HG03066 (cell line): Measurements from ENCODE around the gene CACNA2D2.

ENCODE experiments used
- ATAC-seq: cut with Tn5 transposase; IDR thresholded peaks from one replicate; pipeline ENCODE4 v1.9.1; 2021; ENCODE audit warnings: low read depth; ENCODE audit not compliant: unreplicated experiment

The CACNA2D2 gene

GRCh38 chr3:50336452-50337174 lies 166.8 kb downstream of the CACNA2D2 start:
- ATAC-seq = peak; percentile 23

- ATAC-seq = no peak
These were observed 168.9 kb downstream of the CACNA2D2 start for GRCh38 chr3:50334339-50335075.

- ATAC-seq = no peak
These were observed 169.6 kb downstream of the CACNA2D2 start for GRCh38 chr3:50333744-50334328.

- ATAC-seq = no peak
These were observed 172.0 kb downstream of the CACNA2D2 start for GRCh38 chr3:50331364-50331907.

- ATAC-seq = no peak
These were observed 173.1 kb downstream of the CACNA2D2 start for GRCh38 chr3:50330330-50330729.

GRCh38 chr3:50327943-50328691 lies 175.3 kb downstream of the CACNA2D2 start, which contains the start of gene TUSC2:
TUSC2 (minus strand) TSS chr3:50328223; CDS start chr3:50328099, 124 bp downstream.
- ATAC-seq = peak; percentile 95

- ATAC-seq = no peak
These were observed 176.3 kb downstream of the CACNA2D2 start for GRCh38 chr3:50327129-50327528.

- ATAC-seq = no peak
These were observed 177.3 kb downstream of the CACNA2D2 start for GRCh38 chr3:50326182-50326541.

GRCh38 chr3:50325497-50326181 lies 177.8 kb downstream of the CACNA2D2 start:
- no peak for ATAC-seq

- no peak for ATAC-seq
These were observed 178.3 kb downstream of the CACNA2D2 start for GRCh38 chr3:50325113-50325480.

- ATAC-seq = no peak
These were observed 178.9 kb downstream of the CACNA2D2 start for GRCh38 chr3:50324351-50325112.

GRCh38 chr3:50323614-50324199 lies 179.7 kb downstream of the CACNA2D2 start:
- ATAC-seq = no peak

GRCh38 chr3:50323092-50323600 lies 180.3 kb downstream of the CACNA2D2 start:
- ATAC-seq = no peak

GRCh38 chr3:50322386-50323091 lies 180.9 kb downstream of the CACNA2D2 start, which contains the start of gene HYAL2:
HYAL2 (minus strand) TSS chr3:50322745; CDS start chr3:50320489, 2,256 bp downstream.
- ATAC-seq = no peak

GRCh38 chr3:50322115-50322385 lies 181.4 kb downstream of the CACNA2D2 start:
- no peak for ATAC-seq

- ATAC-seq = peak; percentile 82
These were observed 181.9 kb downstream of the CACNA2D2 start for GRCh38 chr3:50321336-50322114.

- peak; percentile 45 for ATAC-seq
These were observed 182.5 kb downstream of the CACNA2D2 start for GRCh38 chr3:50320853-50321335.
